GM23248 (cell line): ENCODE data around the gene PIK3R1. TPM values are rescaled to one million over a fixed set of nuclear protein-coding genes. Genes with fewer than 3 reads are reported as not detected.

ENCODE experiments used
- DNase-seq: peaks from one replicate; pipeline ENCODE4 v3.0.0-alpha.2; 2015
- H2AFZ ChIP-seq: fragments of 200-600 bp; sonication (generic); 2 replicates; pipeline ENCODE4 v1.6.1; 2016; ENCODE audit warnings: antibody characterized with exemption
- H3F3A ChIP-seq: fragments of 200-600 bp; sonication (generic); 2 replicates; pipeline ENCODE4 v1.6.1; 2016; ENCODE audit warnings: mild to moderate bottlenecking, antibody characterized with exemption, mixed run types; ENCODE audit not compliant: insufficient read depth
- H3K27ac ChIP-seq: fragments of 200-600 bp; sonication (generic); 2 replicates; pipeline ENCODE4 v1.5.1; 2016; ENCODE audit warnings: mild to moderate bottlenecking
- H3K27me3 ChIP-seq: fragments of 200-600 bp; sonication (generic); replicated peaks from 2 replicates; pipeline ENCODE4 v1.6.1; 2016; ENCODE audit warnings: mild to moderate bottlenecking; ENCODE audit not compliant: insufficient read depth
- H3K36me3 ChIP-seq: fragments of 200-600 bp; sonication (generic); 2 replicates; pipeline ENCODE4 v1.6.1; 2016; ENCODE audit warnings: low read depth, mild to moderate bottlenecking
- H3K4me1 ChIP-seq: fragments of 200-600 bp; sonication (generic); 2 replicates; pipeline ENCODE4 v1.6.1; 2016; ENCODE audit warnings: mild to moderate bottlenecking; ENCODE audit not compliant: insufficient read depth
- H3K4me2 ChIP-seq: fragments of 200-600 bp; sonication (generic); one replicate; pipeline ENCODE4 v1.6.1; 2016; ENCODE audit warnings: mild to moderate bottlenecking; ENCODE audit not compliant: unreplicated experiment
- H3K4me3 ChIP-seq: fragments of 200-600 bp; sonication (generic); 2 replicates; pipeline ENCODE4 v1.5.1; 2016; ENCODE audit warnings: mild to moderate bottlenecking
- H3K79me2 ChIP-seq: fragments of 200-600 bp; sonication (generic); 2 replicates; pipeline ENCODE4 v1.6.1; 2016; ENCODE audit warnings: mild to moderate bottlenecking; ENCODE audit not compliant: insufficient read depth
- H3K9ac ChIP-seq: fragments of 200-600 bp; sonication (generic); 2 replicates; pipeline ENCODE4 v1.6.1; 2016; ENCODE audit warnings: mild to moderate bottlenecking
- H3K9me2 ChIP-seq: fragments of 200-600 bp; sonication (generic); 2 replicates; pipeline ENCODE4 v1.6.1; 2016; ENCODE audit warnings: mixed run types, mild to moderate bottlenecking, moderate library complexity; ENCODE audit not compliant: insufficient read depth
- H3K9me3 ChIP-seq: fragments of 200-600 bp; sonication (generic); one replicate; pipeline ENCODE4 v1.6.1; 2017; ENCODE audit warnings: low read depth
- H4K20me1 ChIP-seq: fragments of 200-600 bp; sonication (generic); 2 replicates; pipeline ENCODE4 v1.6.0; 2016; ENCODE audit not compliant: insufficient read depth
- EZH2 ChIP-seq: fragments of 200-600 bp; sonication (generic); IDR thresholded peaks from 2 replicates; pipeline ENCODE4 v1.6.1; 2018; ENCODE audit warnings: antibody characterized with exemption, mild to moderate bottlenecking; ENCODE audit not compliant: insufficient read depth, poor library complexity, severe bottlenecking
- EZH2phosphoT487 ChIP-seq: fragments of 200-600 bp; sonication (generic); IDR thresholded peaks from 2 replicates; pipeline ENCODE4 v1.6.1; 2018; ENCODE audit warnings: antibody characterized with exemption, moderate library complexity, mild to moderate bottlenecking, low read depth; ENCODE audit not compliant: insufficient read depth
- WGBS, 2 experiments: methylation state at CpG; one replicate each; pipeline ENCODE4 v1.1.6; 2015 to 2017; ENCODE audit warnings: low lambda C conversion rate in 2 of 2, low coverage in 1 of 2; ENCODE audit errors: missing lambda C conversion rate in 2 of 2; 5-methylcytosine and 5-hydroxymethylcytosine counted together
- in situ Hi-C: fragments of 300-500 bp; cut with MboI; formaldehyde crosslinking; loops from 2 replicates; pipeline ENCODE4 v1.15.0; 2020
- polyA plus RNA-seq: library from polyadenylated mRNA; unstranded; fragments of >200 nt; fragmentation: Nextera tagmentation; extraction: Ambion mirVana; gene quantifications from 2 replicates; pipeline ENCODE4 v1.2.1, GENCODE V29; 2016
- total RNA-seq: library from RNA; depleted of rRNA; stranded (reverse); fragments of >200 nt; shearing (Covaris generic); gene quantifications from 2 replicates; pipeline ENCODE4 v1.2.3, GENCODE V29; 2014

Gene PIK3R1
- total and polyA plus RNA-seq, 2 experiments from 2014 or later, result 8.4 to 14.4 TPM

- H3K4me2 ChIP-seq, result no peak overlapping the region
- no peaks in the 10 kb centered on the region for H3K27me3 ChIP-seq
- H3K36me3 ChIP-seq, result peaks cover 22% of the 10 kb centered on the region
- H4K20me1 ChIP-seq, result no peaks in the 10 kb centered on the region
- no peak overlapping the region for H2AFZ ChIP-seq
- in situ Hi-C loops, result loop anchor here (25.0 kb wide), 1 partner anchor 613 kb away; no protein-coding TSS in a partner anchor
- H3K9me3 ChIP-seq, result no peaks in the 10 kb centered on the region
- H3F3A ChIP-seq, result peaks cover 11% of the 10 kb centered on the region; the same call in 1 of the 2 replicates
- TF ChIP-seq EZH2phosphoT487 (no peak), EZH2 (no peak)
- peaks cover 45% of the 10 kb centered on the region for H3K79me2 ChIP-seq
- H3K4me3 ChIP-seq, result no peak overlapping the region
- WGBS, 2 experiments, result 35 to 37% methylated on average over 9 of the region's 9 CpGs
- H3K4me1 ChIP-seq, result peaks cover 23% of the 10 kb centered on the region
- H3K9ac ChIP-seq, result no peak overlapping the region
- DNase-seq, result no peak
- no peaks in the 10 kb centered on the region for H3K9me2 ChIP-seq
- no peak overlapping the region for H3K27ac ChIP-seq
These were observed 59.5 kb downstream of the PIK3R1 start for GRCh38 chr5:68274847-68275651.

- Histone ChIP-seq H3K4me3 (no peak overlapping the region), H3K4me1 (peaks cover 20% of the 10 kb centered on the region), H3K4me2 (no peak overlapping the region), H2AFZ (no peak overlapping the region), H3K79me2 (peaks cover 28% of the 10 kb centered on the region), H3F3A (peaks cover 11% of the 10 kb centered on the region; the same call in 1 of the 2 replicates), H4K20me1 (no peaks in the 10 kb centered on the region), H3K27ac (no peak overlapping the region), H3K36me3 (peaks cover 39% of the 10 kb centered on the region), H3K9me3 (no peaks in the 10 kb centered on the region), H3K9me2 (no peaks in the 10 kb centered on the region), H3K27me3 (no peaks in the 10 kb centered on the region), H3K9ac (no peak overlapping the region)
- no peak for DNase-seq
- 96 to 97% methylated on average over 5 of the region's 5 CpGs for WGBS, 2 experiments
- TF ChIP-seq EZH2, result no peak
- TF ChIP-seq EZH2phosphoT487, result no peak
- in situ Hi-C loops, result no loop called here
These were observed 61.2 kb downstream of the PIK3R1 start for GRCh38 chr5:68276740-68277139.

- Histone ChIP-seq H3K4me2 (no peak overlapping the region), H3K36me3 (peaks cover 46% of the 10 kb centered on the region), H4K20me1 (no peaks in the 10 kb centered on the region), H3K9ac (no peak overlapping the region), H3K9me2 (no peaks in the 10 kb centered on the region), H3K27ac (no peak overlapping the region), H3K4me3 (no peak overlapping the region), H3K9me3 (no peaks in the 10 kb centered on the region), H3K4me1 (peaks cover 20% of the 10 kb centered on the region), H3K79me2 (peaks cover 21% of the 10 kb centered on the region), H3F3A (peaks cover 11% of the 10 kb centered on the region; the same call in 1 of the 2 replicates), H2AFZ (no peak overlapping the region), H3K27me3 (no peaks in the 10 kb centered on the region)
- no peak for DNase-seq
- TF ChIP-seq EZH2phosphoT487 (no peak), EZH2 (no peak)
- 55% methylated on average over 5 of the region's 5 CpGs for WGBS, 2 experiments
- in situ Hi-C loops, result no loop called here
These were observed 61.9 kb downstream of the PIK3R1 start for GRCh38 chr5:68277431-68277830.

GRCh38 chr5:68279984-68280383 lies 64.4 kb downstream of the PIK3R1 start:
- 93 to 95% methylated on average over 4 of the region's 4 CpGs for WGBS, 2 experiments
- no peak overlapping the region for H3K4me2 ChIP-seq
- no peaks in the 10 kb centered on the region for H3K9me3 ChIP-seq
- no peaks in the 10 kb centered on the region for H3K9me2 ChIP-seq
- H3K79me2 ChIP-seq, result 0 out of 2 replicates have a peak, but pooled peaks cover 12% of the 10 kb centered on the region
- H2AFZ ChIP-seq, result no peak overlapping the region
- TF ChIP-seq EZH2phosphoT487 (no peak), EZH2 (no peak)
- no peak overlapping the region for H3K27ac ChIP-seq
- peaks cover 45% of the 10 kb centered on the region for H3K36me3 ChIP-seq
- H3K4me1 ChIP-seq, result peaks cover 12% of the 10 kb centered on the region
- no peak for DNase-seq
- in situ Hi-C loops, result loop anchor here (10.0 kb wide), 1 partner anchor 685 kb away; no protein-coding TSS in a partner anchor
- H3K27me3 ChIP-seq, result no peaks in the 10 kb centered on the region
- no peaks in the 10 kb centered on the region for H4K20me1 ChIP-seq
- H3K4me3 ChIP-seq, result no peak overlapping the region
- H3F3A ChIP-seq, result peaks cover 2% of the 10 kb centered on the region; the same call in 1 of the 2 replicates
- H3K9ac ChIP-seq, result no peak overlapping the region
